CD4-positive, CD25-positive, alpha-beta regulatory T cell (primary cell): ENCODE measurements around the gene PKHD1. TPM values are rescaled to one million over a fixed set of nuclear protein-coding genes. Genes with fewer than 3 reads are reported as not detected.
A peak's percentile ranks its signal among the peaks of the same experiment; 100 is the strongest.

ENCODE experiments used
- ATAC-seq, 2 donors: fragments of 150-1000 bp; cut with Tn5 transposase; one replicate each; pipeline ENCODE4 v1.10.0; 2021; ENCODE audit warnings: low read depth in 2 of 2, moderate number of reproducible peaks in 2 of 2, moderate library complexity in 1 of 2
- DNase-seq, 3 donors: peaks; one replicate each; pipeline versions ENCODE4 v3.0.0 to v3.0.0-alpha.2; 2012 to 2022; ENCODE audit warnings: mixed read lengths in 1 of 3
- H3K27ac ChIP-seq: one replicate; pipeline ENCODE4 v1.7.0; 2013; ENCODE audit warnings: mild to moderate bottlenecking, low read length; ENCODE audit not compliant: insufficient read depth, poor library complexity, severe bottlenecking
- H3K27me3 ChIP-seq: one replicate; pipeline ENCODE4 v1.7.0; 2013; ENCODE audit warnings: low read length; ENCODE audit not compliant: control insufficient read depth, insufficient read depth
- H3K36me3 ChIP-seq: one replicate; pipeline ENCODE4 v1.7.0; 2013; ENCODE audit warnings: mild to moderate bottlenecking, low read length, moderate library complexity; ENCODE audit not compliant: control insufficient read depth, insufficient read depth
- H3K4me1 ChIP-seq: 2 replicates; pipeline ENCODE4 v1.7.0; 2013; ENCODE audit warnings: mild to moderate bottlenecking, low read length; ENCODE audit not compliant: insufficient read depth, control insufficient read depth, poor library complexity, severe bottlenecking
- H3K4me3 ChIP-seq: one replicate; pipeline ENCODE4 v1.7.0; 2013; ENCODE audit warnings: low read depth, mild to moderate bottlenecking, low read length, moderate library complexity
- H3K9me3 ChIP-seq, 2 experiments: 1 replicate in 1 of 2; 2 replicates in 1 of 2; pipeline ENCODE4 v1.7.0; 2013; ENCODE audit warnings: low read length in 2 of 2, mild to moderate bottlenecking in 1 of 2, moderate library complexity in 1 of 2; ENCODE audit not compliant: control insufficient read depth in 2 of 2
- H3K27ac Mint-ChIP-seq, 3 donors: one replicate each; pipeline ENCODE4 v1.8.0; 2020 to 2022; ENCODE audit warnings: mild to moderate bottlenecking in 3 of 3, mixed read lengths in 3 of 3, moderate library complexity in 2 of 3
- H3K27me3 Mint-ChIP-seq: one replicate; pipeline ENCODE4 v1.8.0; 2022; ENCODE audit warnings: mild to moderate bottlenecking, mixed read lengths
- H3K36me3 Mint-ChIP-seq: one replicate; pipeline ENCODE4 v1.8.0; 2020; ENCODE audit warnings: mixed read lengths
- H3K4me1 Mint-ChIP-seq, 4 donors: one replicate each; pipeline ENCODE4 v1.8.0; 2020 to 2022; ENCODE audit warnings: mixed read lengths in 4 of 4, mild to moderate bottlenecking in 1 of 4
- H3K4me3 Mint-ChIP-seq, 4 donors: one replicate each; pipeline ENCODE4 v1.8.0; 2020 to 2022; ENCODE audit warnings: mild to moderate bottlenecking in 4 of 4, mixed read lengths in 4 of 4, moderate library complexity in 3 of 4
- H3K9me3 Mint-ChIP-seq, 7 donors: one replicate each; pipeline ENCODE4 v1.8.0; 2020 to 2022; ENCODE audit warnings: mixed read lengths in 7 of 7, mild to moderate bottlenecking in 3 of 7, moderate library complexity in 2 of 7
- polyA plus RNA-seq, 4 donors: library from polyadenylated mRNA; unstranded; fragments of 300-500 nt; fragmentation: Illumina TruSeq; gene quantifications; one replicate each; pipeline ENCODE4 v1.2.3, GENCODE V29; 2021
- total RNA-seq: library from RNA; stranded (reverse); gene quantifications from one replicate; pipeline ENCODE4 v1.2.3, GENCODE V29; 2022

PKHD1 gene
- total and polyA plus RNA-seq, 5 donors from 2014 or later, result 0.02 TPM; not detected in 4

GRCh38 chr6:52059821-52060220, 27.6 kb downstream of the PKHD1 start:
- H3K4me3 Mint-ChIP-seq, result no peak overlapping the region
- no peaks in the 10 kb centered on the region for H3K36me3 ChIP-seq
- peaks cover 10% of the 10 kb centered on the region for H3K27me3 Mint-ChIP-seq
- H3K36me3 Mint-ChIP-seq, result no peaks in the 10 kb centered on the region
- no peaks in the 10 kb centered on the region for H3K9me3 ChIP-seq
- no peak overlapping the region for H3K4me3 ChIP-seq
- H3K9me3 Mint-ChIP-seq, result peaks cover 0 to 2% (median 0%) of the 10 kb centered on the region in 7 donors
- DNase-seq (no peak), ATAC-seq (no peak)
- H3K4me1 Mint-ChIP-seq, result peaks cover 1 to 13% (median 7%) of the 10 kb centered on the region in 4 donors
- H3K27me3 ChIP-seq, result peaks cover 3% of the 10 kb centered on the region
- no peak overlapping the region for H3K27ac Mint-ChIP-seq
- no peak overlapping the region for H3K27ac ChIP-seq
- H3K4me1 ChIP-seq, result peaks cover 9% of the 10 kb centered on the region

- no peaks in the 10 kb centered on the region for H3K4me1 ChIP-seq
- H3K4me3 ChIP-seq, result no peak overlapping the region
- H3K36me3 ChIP-seq, result no peaks in the 10 kb centered on the region
- ATAC-seq (no peak), DNase-seq (no peak)
- Mint-ChIP-seq H3K27ac (no peak overlapping the region), H3K4me3 (no peak overlapping the region), H3K36me3 (no peaks in the 10 kb centered on the region), H3K4me1 (no peaks in the 10 kb centered on the region), H3K27me3 (peaks cover 15% of the 10 kb centered on the region), H3K9me3 (peaks cover 0 to 2% (median 0%) of the 10 kb centered on the region in 7 donors)
- no peaks in the 10 kb centered on the region for H3K9me3 ChIP-seq
- H3K27me3 ChIP-seq, result peaks cover 3% of the 10 kb centered on the region
- H3K27ac ChIP-seq, result no peak overlapping the region
Observed at GRCh38 chr6:52055451-52055850, 32.0 kb downstream of the PKHD1 start.

GRCh38 chr6:52053038-52053695, 34.2 kb downstream of the PKHD1 start:
- Mint-ChIP-seq H3K4me1 (no peaks in the 10 kb centered on the region), H3K27ac (peak overlapping the region in 1 of 3 donors; percentile 43), H3K9me3 (peaks cover 0 to 2% (median 0%) of the 10 kb centered on the region in 7 donors), H3K4me3 (no peak overlapping the region), H3K27me3 (peaks cover 21% of the 10 kb centered on the region), H3K36me3 (no peaks in the 10 kb centered on the region)
- H3K27ac ChIP-seq, result no peak overlapping the region
- no peaks in the 10 kb centered on the region for H3K9me3 ChIP-seq
- H3K27me3 ChIP-seq, result no peaks in the 10 kb centered on the region
- no peaks in the 10 kb centered on the region for H3K36me3 ChIP-seq
- no peak for ATAC-seq
- no peaks in the 10 kb centered on the region for H3K4me1 ChIP-seq
- no peak for DNase-seq
- no peak overlapping the region for H3K4me3 ChIP-seq

GRCh38 chr6:52050051-52050405, 37.4 kb downstream of the PKHD1 start:
- Mint-ChIP-seq H3K4me1 (no peaks in the 10 kb centered on the region), H3K27ac (no peak overlapping the region), H3K4me3 (no peak overlapping the region), H3K9me3 (peaks cover 0 to 1% (median 0%) of the 10 kb centered on the region in 7 donors), H3K36me3 (no peaks in the 10 kb centered on the region), H3K27me3 (peaks cover 23% of the 10 kb centered on the region)
- H3K27ac ChIP-seq, result no peak overlapping the region
- H3K9me3 ChIP-seq, result no peaks in the 10 kb centered on the region
- no peaks in the 10 kb centered on the region for H3K27me3 ChIP-seq
- no peak for ATAC-seq
- H3K4me1 ChIP-seq, result no peaks in the 10 kb centered on the region
- no peak overlapping the region for H3K4me3 ChIP-seq
- no peak for DNase-seq
- no peaks in the 10 kb centered on the region for H3K36me3 ChIP-seq

GRCh38 chr6:52049252-52050050, 38.0 kb downstream of the PKHD1 start:
- no peak overlapping the region for H3K4me3 Mint-ChIP-seq
- Histone ChIP-seq H3K27ac (no peak overlapping the region), H3K4me1 (no peaks in the 10 kb centered on the region), H3K9me3 (no peaks in the 10 kb centered on the region), H3K36me3 (no peaks in the 10 kb centered on the region), H3K27me3 (no peaks in the 10 kb centered on the region), H3K4me3 (no peak overlapping the region)
- H3K27ac Mint-ChIP-seq, result no peak overlapping the region
- peaks cover 0 to 1% (median 0%) of the 10 kb centered on the region in 7 donors for H3K9me3 Mint-ChIP-seq
- no peaks in the 10 kb centered on the region for H3K4me1 Mint-ChIP-seq
- ATAC-seq, result no peak
- peak in 2 of 3 donors; percentile 14 to 46 for DNase-seq
- peaks cover 25% of the 10 kb centered on the region for H3K27me3 Mint-ChIP-seq
- H3K36me3 Mint-ChIP-seq, result no peaks in the 10 kb centered on the region

- ATAC-seq (no peak), DNase-seq (no peak)
- Mint-ChIP-seq H3K4me3 (no peak overlapping the region), H3K36me3 (no peaks in the 10 kb centered on the region), H3K4me1 (no peaks in the 10 kb centered on the region), H3K27ac (no peak overlapping the region), H3K27me3 (peaks cover 35% of the 10 kb centered on the region), H3K9me3 (peaks cover 0 to 3% (median 0%) of the 10 kb centered on the region in 7 donors)
- Histone ChIP-seq H3K4me1 (no peaks in the 10 kb centered on the region), H3K27me3 (peaks cover 2% of the 10 kb centered on the region), H3K4me3 (no peak overlapping the region), H3K27ac (no peak overlapping the region), H3K36me3 (no peaks in the 10 kb centered on the region), H3K9me3 (no peaks in the 10 kb centered on the region)
Observed at GRCh38 chr6:52046456-52046855, 41.0 kb downstream of the PKHD1 start.

- no peaks in the 10 kb centered on the region for H3K4me1 Mint-ChIP-seq
- Histone ChIP-seq H3K36me3 (no peaks in the 10 kb centered on the region), H3K27me3 (peaks cover 2% of the 10 kb centered on the region), H3K9me3 (no peaks in the 10 kb centered on the region), H3K4me3 (no peak overlapping the region), H3K27ac (no peak overlapping the region), H3K4me1 (no peaks in the 10 kb centered on the region)
- DNase-seq, result no peak
- no peaks in the 10 kb centered on the region for H3K36me3 Mint-ChIP-seq
- H3K27ac Mint-ChIP-seq, result no peak overlapping the region
- H3K27me3 Mint-ChIP-seq, result peaks cover 33% of the 10 kb centered on the region
- peaks cover 0 to 5% (median 0%) of the 10 kb centered on the region in 7 donors for H3K9me3 Mint-ChIP-seq
- no peak for ATAC-seq
- H3K4me3 Mint-ChIP-seq, result no peak overlapping the region
Observed at GRCh38 chr6:52045481-52045880, 41.9 kb downstream of the PKHD1 start.
